ENCODE measurements around the gene AMELY.
"Not testable (repeated sequence)": the region's sequence is repeated elsewhere in the genome, so short reads cannot be mapped to it uniquely, and the experiment has no call there.

The AMELY gene

GRCh38 chrY:6895236-6895635 is 16.3 kb downstream of the AMELY start:
- H3K36me3 ChIP-seq (ENCODE audit: control insufficient read depth, insufficient read depth, low read length), result no peaks in the 10 kb centered on the region
- no peak overlapping the region for H3K9ac ChIP-seq
- no peaks in the 10 kb centered on the region for H3K27me3 ChIP-seq (ENCODE audit: control insufficient read depth, insufficient read depth, low read length)
- no peaks in the 10 kb centered on the region for H3K4me1 ChIP-seq
- H3K9me3 ChIP-seq (ENCODE audit: control insufficient read depth, low read length), result no peaks in the 10 kb centered on the region
- H3K27ac ChIP-seq, result no peak overlapping the region
- no peak overlapping the region for H2AFZ ChIP-seq
- H3K4me3 ChIP-seq (ENCODE audit: low read depth, low read length), result no peak overlapping the region
- no peak overlapping the region for H3K4me2 ChIP-seq (ENCODE audit: low read length)
- H3K79me2 ChIP-seq, result no peaks in the 10 kb centered on the region
- TF ChIP-seq CTCF (IDR thresholded peaks at IDR 0.05), result no peak

GRCh38 chrY:6894496-6894895 is 17.1 kb downstream of the AMELY start:
- Histone ChIP-seq H3K27me3 (ENCODE audit: control insufficient read depth, insufficient read depth, low read length) (no peaks in the 10 kb centered on the region), H3K4me3 (ENCODE audit: low read depth, low read length) (no peak overlapping the region), H3K36me3 (ENCODE audit: control insufficient read depth, insufficient read depth, low read length) (no peaks in the 10 kb centered on the region), H3K79me2 (no peaks in the 10 kb centered on the region), H3K4me1 (no peaks in the 10 kb centered on the region), H3K9ac (no peak overlapping the region), H3K27ac (no peak overlapping the region), H3K4me2 (ENCODE audit: low read length) (no peak overlapping the region), H2AFZ (no peak overlapping the region), H3K9me3 (ENCODE audit: control insufficient read depth, low read length) (no peaks in the 10 kb centered on the region)
- no peak for TF ChIP-seq CTCF (IDR thresholded peaks at IDR 0.05)

GRCh38 chrY:6849384-6849783 is 62.2 kb downstream of the AMELY start:
- Histone ChIP-seq H3K27me3 (ENCODE audit: control insufficient read depth, insufficient read depth, low read length) (no peaks in the 10 kb centered on the region), H3K9ac (no peak overlapping the region), H3K4me2 (ENCODE audit: low read length) (no peak overlapping the region), H3K27ac (no peak overlapping the region), H2AFZ (no peak overlapping the region), H3K79me2 (no peaks in the 10 kb centered on the region), H3K4me3 (ENCODE audit: low read depth, low read length) (no peak overlapping the region), H3K36me3 (ENCODE audit: control insufficient read depth, insufficient read depth, low read length) (no peaks in the 10 kb centered on the region), H3K9me3 (ENCODE audit: control insufficient read depth, low read length) (no peaks in the 10 kb centered on the region), H3K4me1 (no peaks in the 10 kb centered on the region)
- TF ChIP-seq CTCF (IDR thresholded peaks at IDR 0.05), result no peak

- H3K36me3 ChIP-seq (ENCODE audit: control insufficient read depth, insufficient read depth, low read length); H3K27ac ChIP-seq; H3K4me1 ChIP-seq; H3K79me2 ChIP-seq; H3K9me3 ChIP-seq (ENCODE audit: control insufficient read depth, low read length); H3K27me3 ChIP-seq (ENCODE audit: control insufficient read depth, insufficient read depth, low read length); H3K4me2 ChIP-seq (ENCODE audit: low read length); H3K9ac ChIP-seq; H3K4me3 ChIP-seq (ENCODE audit: low read depth, low read length); H2AFZ ChIP-seq: not testable (repeated sequence)
These were observed 68.9 kb downstream of the AMELY start for GRCh38 chrY:6842650-6843049.

Data from parathyroid adenoma (tissue), 2 donors.